K562 (cell line): Measurements from ENCODE around the gene PAH. TPM values are rescaled to one million over a fixed set of nuclear protein-coding genes. Genes with fewer than 3 reads are reported as not detected.
A peak's percentile ranks its signal among the peaks of the same experiment; 100 is the strongest.

Experiments used
- ATAC-seq: fragments of 200-7000 bp; cut with Tn5 transposase; 3 replicates; pipeline ENCODE4 v1.9.1; 2020; ENCODE audit warnings: moderate library complexity
- BruUV-seq: library from RNA; stranded (reverse); fragments of 400-500 nt; replicated peaks from 2 replicates; lab custom pipeline; 2021; lab: Mats Ljungman, UMichigan
- CTCF ChIA-PET: fragments of 300-600 bp; formaldehyde crosslinking; extraction: SDS; loops from one replicate; lab custom pipeline; 2021; ENCODE audit warnings: low intra/inter-chr PET ratio; lab: Yijun Ruan, JAX
- POLR2A ChIA-PET: fragments of 300-600, 350-650 bp; sonication (Branson Sonifier 250); formaldehyde crosslinking; extraction: SDS; loops from one replicate; lab custom pipeline; 2021; ENCODE audit warnings: antibody characterized with exemption, inconsistent platforms; lab: Yijun Ruan, JAX
- DNase-seq, 4 experiments: peaks; one replicate each; pipeline versions ENCODE4 v3.0.0 to v3.0.0-alpha.2; 2011 to 2018; ENCODE audit warnings: low spot score in 3 of 4, mixed read lengths in 3 of 4; ENCODE audit errors: extremely low read depth in 1 of 4
- FAIRE-seq: peaks from 2 replicates; lab custom pipeline; 2011; peaks lifted over from hg19 to GRCh38; lab: Jason Lieb, UNC
- H2AFZ ChIP-seq: 2 replicates; pipeline ENCODE4 v1.6.0; 2011; ENCODE audit warnings: low read depth, low read length, control low read depth, inconsistent platforms
- H3K27ac ChIP-seq: fragments of 200-600 bp; 3 replicates; pipeline ENCODE4 v1.8.0; 2011; ENCODE audit warnings: low read depth, mild to moderate bottlenecking, control low read depth, inconsistent platforms, low read length, moderate library complexity, mixed read lengths; ENCODE audit errors: extremely low read depth
- H3K27me3 ChIP-seq, 2 experiments: fragments of 300-600 bp in 1 of 2; 2 replicates in 1 of 2; 3 replicates in 1 of 2; pipeline versions ENCODE4 v1.6.0 to v1.8.0; 2011; ENCODE audit warnings: inconsistent platforms in 2 of 2, low read length in 2 of 2, mild to moderate bottlenecking in 1 of 2, mixed read lengths in 1 of 2, moderate library complexity in 1 of 2; ENCODE audit not compliant: control insufficient read depth in 2 of 2, insufficient read depth in 2 of 2
- H3K36me3 ChIP-seq: fragments of 300-600 bp; 3 replicates; pipeline ENCODE4 v1.8.0; 2011; ENCODE audit warnings: mild to moderate bottlenecking, low read length, inconsistent platforms; ENCODE audit not compliant: control insufficient read depth, insufficient read depth
- H3K4me1 ChIP-seq, 2 experiments: fragments of 200-600 bp in 1 of 2; replicated peaks in 1 of 2; 2 replicates in 1 of 2; 3 replicates in 1 of 2; pipeline versions ENCODE4 v1.5.1 to v1.8.0; 2011; ENCODE audit warnings: inconsistent platforms in 2 of 2, low read length in 2 of 2, mild to moderate bottlenecking in 1 of 2, mixed read lengths in 1 of 2, moderate library complexity in 1 of 2; ENCODE audit not compliant: control insufficient read depth in 2 of 2, insufficient read depth in 2 of 2
- H3K4me2 ChIP-seq: 2 replicates; pipeline ENCODE4 v1.6.1; 2011; ENCODE audit warnings: low read length, control low read depth, inconsistent platforms, mixed read lengths; ENCODE audit not compliant: insufficient read depth
- H3K4me3 ChIP-seq: fragments of 200-600 bp; sonication (generic), shearing (Covaris generic); 2 replicates; pipeline ENCODE4 v1.5.1; 2016; ENCODE audit warnings: control low read depth, inconsistent platforms
- H3K79me2 ChIP-seq: fragments of 200-600 bp; 3 replicates; pipeline ENCODE4 v1.8.0; 2011; ENCODE audit warnings: low read length, inconsistent platforms; ENCODE audit not compliant: control insufficient read depth, insufficient read depth
- H3K9ac ChIP-seq, 2 experiments: 2 replicates each; pipeline versions ENCODE4 v1.6.0 to v1.6.1; 2011; ENCODE audit warnings: low read depth in 2 of 2, low read length in 2 of 2, control low read depth in 1 of 2, inconsistent platforms in 1 of 2, mild to moderate bottlenecking in 1 of 2, mixed read lengths in 1 of 2; ENCODE audit not compliant: insufficient read depth in 1 of 2
- H3K9me1 ChIP-seq: one replicate; pipeline ENCODE4 v1.6.0; 2011; ENCODE audit warnings: inconsistent platforms, mild to moderate bottlenecking, low read length, moderate library complexity; ENCODE audit not compliant: control insufficient read depth, insufficient read depth
- H3K9me3 ChIP-seq: replicated peaks from 2 replicates; pipeline ENCODE4 v1.5.1; 2011; ENCODE audit warnings: low read depth, low read length, inconsistent platforms; ENCODE audit not compliant: control insufficient read depth, insufficient read depth
- H4K20me1 ChIP-seq: replicated peaks from 2 replicates; pipeline ENCODE4 v1.6.1; 2011; ENCODE audit warnings: low read length, inconsistent platforms, mixed read lengths; ENCODE audit not compliant: control insufficient read depth, insufficient read depth
- ATF1 ChIP-seq, 2 experiments: fragments of 450-650 bp in 1 of 2; IDR thresholded peaks; 2 replicates each; pipeline ENCODE4 v1.6.1; 2016; ENCODE audit warnings: missing compliant biosample characterization in 1 of 2, missing genetic modification characterization in 1 of 2
- BCOR ChIP-seq: fragments of 450-650 bp; IDR thresholded peaks from 2 replicates; pipeline ENCODE4 v1.6.1; 2016
- CREM ChIP-seq: IDR thresholded peaks from 2 replicates; pipeline ENCODE4 v1.6.1; 2014; ENCODE audit warnings: antibody characterized with exemption, low read depth
- MEIS2 ChIP-seq: fragments of 450-650 bp; IDR thresholded peaks from 2 replicates; pipeline ENCODE4 v1.6.1; 2014; ENCODE audit warnings: mild to moderate bottlenecking; ENCODE audit not compliant: partially characterized antibody
- PHF21A ChIP-seq: fragments of 450-650 bp; IDR thresholded peaks from 2 replicates; pipeline ENCODE4 v1.6.1; 2017; ENCODE audit warnings: low read depth, borderline replicate concordance
- ZBTB12 ChIP-seq: fragments of 250-450 bp; sonication (Bioruptor Pico); IDR thresholded peaks from 2 replicates; pipeline ENCODE4 v1.4.0; 2020
- WGBS: fragments of 100-300 bp; shearing (Covaris generic); methylation state at CpG from one replicate; pipeline ENCODE4 v1.1.6; 2016; ENCODE audit warnings: low coverage, mixed read lengths; ENCODE audit not compliant: insufficient coverage; ENCODE audit errors: missing lambda C conversion rate; 5-methylcytosine and 5-hydroxymethylcytosine counted together
- in situ Hi-C: fragments of 300-500 bp; cut with MboI; formaldehyde crosslinking; loops from 4 replicates; pipeline ENCODE4 v1.15.0; 2018; ENCODE audit warnings: inconsistent platforms, mixed read lengths
- intact Hi-C: fragments of 100-400 bp; cut with micrococcal nuclease; formaldehyde crosslinking; loops from 2 replicates; pipeline ENCODE4 v1.14.2; 2022
- polyA plus RNA-seq, 8 experiments: library from polyadenylated mRNA; depleted of rRNA in 4 of 8; stranded (reverse) in 5 of 8; unstranded in 3 of 8; fragments of >200 nt; fragmentation: Nextera tagmentation in 2 of 8; fragmentation: Illumina TruSeq in 1 of 8; extraction: Ambion mirVana in 2 of 8; extraction: Trizol in 1 of 8; gene quantifications; 2 replicates each; pipeline versions ENCODE4 v1.2.1 to v1.2.3, GENCODE V29; 2011 to 2014; ENCODE audit warnings: inconsistent platforms in 1 of 8, missing spikeins in 1 of 8
- total RNA-seq, 7 experiments: library from RNA; depleted of rRNA in 6 of 7; stranded (reverse); fragments of >200 nt in 6 of 7; fragmentation: Illumina TruSeq in 2 of 7; extraction: Trizol in 2 of 7; gene quantifications; 2 replicates each; pipeline versions ENCODE4 v1.2.1 to v1.2.3, GENCODE V29; 2011 to 2021; ENCODE audit warnings: low replicate concordance in 1 of 7
- TF ChIP-seq, protein P1 (sequence below), 2 experiments: IDR thresholded peaks in 1 of 2; conservative IDR thresholded peaks in 1 of 2; 2 replicates each; pipeline ENCODE4 v1.6.1; 2016; ENCODE audit warnings: low read depth in 2 of 2, mild to moderate bottlenecking in 1 of 2, missing compliant biosample characterization in 1 of 2, missing genetic modification characterization in 1 of 2, moderate library complexity in 1 of 2

The PAH gene
- total and polyA plus RNA-seq, 9 of the 15 experiments (the other 6 are each of a cell fraction or from before 2014, with no cell fraction given) = 0.13 to 0.75 (median 0.69) TPM; not detected in 6

DNA sequence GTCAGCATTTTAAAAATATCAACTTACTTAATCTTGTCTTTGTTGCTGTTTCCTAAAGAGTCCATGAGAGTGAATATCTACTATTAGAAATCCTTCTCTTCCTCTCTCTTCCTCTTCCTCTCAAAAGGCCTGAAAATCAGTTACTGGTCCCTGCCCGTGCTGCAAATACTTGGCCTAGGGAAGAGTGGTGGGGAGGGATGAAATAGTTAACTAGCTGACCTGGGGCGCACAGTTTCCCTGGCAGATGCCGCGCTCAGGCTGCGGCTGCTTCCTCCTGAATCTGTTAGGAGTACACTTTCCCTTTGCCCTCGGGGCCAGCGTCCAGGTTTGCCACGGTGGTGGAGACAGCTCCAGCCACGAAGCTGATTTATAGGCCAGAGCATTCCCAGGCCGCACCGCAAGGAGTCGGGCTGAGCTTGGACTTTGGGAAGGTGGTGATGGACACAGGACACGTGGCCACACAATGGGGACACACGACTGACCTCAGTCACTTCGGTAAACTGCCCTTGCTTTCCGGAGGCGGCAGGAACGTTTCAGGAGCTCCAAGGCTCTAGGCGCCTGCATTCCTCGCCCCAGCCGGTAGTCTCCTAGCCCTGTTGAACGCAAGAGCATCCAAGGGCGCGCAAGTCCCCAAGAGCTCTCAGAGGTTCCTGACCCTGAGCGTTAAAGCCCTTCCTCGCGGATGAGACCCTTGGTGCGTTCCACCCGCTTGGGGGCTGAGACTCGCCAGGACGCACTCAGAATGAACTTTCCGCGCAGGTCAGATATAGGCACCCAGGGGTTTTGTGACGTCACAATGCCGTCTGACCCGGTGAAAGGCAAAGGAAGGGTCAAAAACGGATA lies 33.3 kb upstream of the PAH start:
- no peak for FAIRE-seq
- Histone ChIP-seq H3K4me2 (no peak overlapping the region), H3K27me3 (peaks cover 0 to 3% of the 10 kb centered on the region in 2 experiments; a peak in 1 of 5 replicates)

More for the DNA sequence above, 33.3 kb upstream of the PAH start:
- intact Hi-C loops = no loop called here
- TF ChIP-seq ZBTB12 (CRISPR knock-in tag) (no peak), ATF1 (CRISPR knock-in tag; IDR thresholded peaks at IDR 0.05) (no peak), ATF1 (tag; IDR thresholded peaks at IDR 0.05) (peak; percentile 57), CREM (0 out of 2 replicates have a peak, but pooled peaks have one; percentile 21), PHF21A (no peak), BCOR (no peak), MEIS2 (peak; percentile 28)
- TF ChIP-seq, protein P1, sequence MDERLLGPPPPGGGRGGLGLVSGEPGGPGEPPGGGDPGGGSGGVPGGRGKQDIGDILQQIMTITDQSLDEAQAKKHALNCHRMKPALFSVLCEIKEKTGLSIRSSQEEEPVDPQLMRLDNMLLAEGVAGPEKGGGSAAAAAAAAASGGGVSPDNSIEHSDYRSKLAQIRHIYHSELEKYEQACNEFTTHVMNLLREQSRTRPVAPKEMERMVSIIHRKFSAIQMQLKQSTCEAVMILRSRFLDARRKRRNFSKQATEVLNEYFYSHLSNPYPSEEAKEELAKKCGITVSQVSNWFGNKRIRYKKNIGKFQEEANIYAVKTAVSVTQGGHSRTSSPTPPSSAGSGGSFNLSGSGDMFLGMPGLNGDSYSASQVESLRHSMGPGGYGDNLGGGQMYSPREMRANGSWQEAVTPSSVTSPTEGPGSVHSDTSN (CRISPR knock-in tag; IDR thresholded peaks at IDR 0.05; ENCODE audit: low read depth) = no peak
- TF ChIP-seq, protein P1 (tag; conservative IDR thresholded peaks at IDR 0.05; ENCODE audit: low read depth) = 0 out of 2 replicates have a peak, but pooled peaks have one; percentile 26
- TF ChIP-seq, all 486 proteins: peak for 4
- H3K9me3 ChIP-seq = no peaks in the 10 kb centered on the region
- in situ Hi-C loops = no loop called here
- no peaks in the 10 kb centered on the region for H3K79me2 ChIP-seq
- ChIA-PET POLR2A (no interaction called here), CTCF (interaction anchor here (1.6 kb wide), 1 partner anchor 598 kb away, joined by 4 read pairs; no protein-coding TSS in a partner anchor)
- ATAC-seq = peak; percentile 39; the same call in 2 of the 3 replicates
- no peak overlapping the region for H3K9ac ChIP-seq
- H3K9me1 ChIP-seq = no peaks in the 10 kb centered on the region
- WGBS = 4% methylated on average over 31 of the region's 37 CpGs
- H3K4me3 ChIP-seq = no peak overlapping the region
- no TSS peak for BruUV-seq
- H4K20me1 ChIP-seq = no peaks in the 10 kb centered on the region
- no peaks in the 10 kb centered on the region for H3K36me3 ChIP-seq
- H3K27ac ChIP-seq = no peak overlapping the region
- H2AFZ ChIP-seq = no peak overlapping the region
- H3K4me1 ChIP-seq = peaks cover 0 to 3% of the 10 kb centered on the region in 2 experiments; a peak in 1 of 5 replicates
- DNase-seq = no peak
